H1 (cell line): Measurements from ENCODE around the gene PRG2. TPM values are rescaled to one million over a fixed set of nuclear protein-coding genes. Genes with fewer than 3 reads are reported as not detected.

Source experiments
- CTCF ChIA-PET: fragments of 300-600 bp; sonication (Branson Sonifier 250); formaldehyde crosslinking; loops from one replicate; lab custom pipeline; 2021; ENCODE audit not compliant: partially characterized antibody; lab: Charles Lee
- POLR2A ChIA-PET: fragments of 300-600 bp; sonication (Branson Sonifier 250); formaldehyde crosslinking; loops from one replicate; lab custom pipeline; 2021; ENCODE audit warnings: inconsistent platforms; ENCODE audit not compliant: partially characterized antibody; lab: Charles Lee
- DNase-seq, 2 experiments: peaks; one replicate each; pipeline versions ENCODE4 v3.0.0 to v3.0.0-alpha.2; 2010 to 2022; ENCODE audit warnings: low spot score in 2 of 2, low read depth in 1 of 2, mixed read lengths in 1 of 2
- FAIRE-seq: peaks from 2 replicates; lab custom pipeline; 2011; peaks lifted over from hg19 to GRCh38; lab: Jason Lieb, UNC
- H2AFZ ChIP-seq: 2 replicates; pipeline ENCODE4 v1.8.1; 2012; ENCODE audit warnings: low read length, inconsistent platforms
- H2AK5ac ChIP-seq: 2 replicates; pipeline ENCODE4 v1.6.1; 2013; ENCODE audit warnings: low read depth, low read length
- H2BK120ac ChIP-seq: replicated peaks from 2 replicates; pipeline ENCODE3; 2013; ENCODE audit warnings: low read depth, low read length, inconsistent platforms
- H2BK12ac ChIP-seq: 2 replicates; pipeline ENCODE4 v1.6.1; 2013; ENCODE audit warnings: low read depth, low read length
- H2BK15ac ChIP-seq: 2 replicates; pipeline ENCODE4 v1.6.1; 2013; ENCODE audit warnings: low read length
- H2BK20ac ChIP-seq: 2 replicates; pipeline ENCODE4 v1.6.1; 2013; ENCODE audit warnings: low read length
- H2BK5ac ChIP-seq: 2 replicates; pipeline ENCODE4 v1.6.1; 2013; ENCODE audit warnings: low read depth, low read length
- H3K14ac ChIP-seq: 2 replicates; pipeline ENCODE4 v1.6.1; 2013; ENCODE audit warnings: inconsistent platforms; ENCODE audit not compliant: insufficient read length
- H3K18ac ChIP-seq: 2 replicates; pipeline ENCODE4 v1.6.1; 2013; ENCODE audit warnings: low read length; ENCODE audit errors: extremely low read depth
- H3K23ac ChIP-seq: 2 replicates; pipeline ENCODE4 v1.6.1; 2013; ENCODE audit warnings: inconsistent platforms; ENCODE audit not compliant: insufficient read length
- H3K23me2 ChIP-seq: 2 replicates; pipeline ENCODE4 v1.6.1; 2013; ENCODE audit warnings: low read depth, low read length
- H3K27ac ChIP-seq: 2 replicates; pipeline ENCODE4 v1.6.1; 2011; ENCODE audit warnings: low read depth, low read length, inconsistent platforms
- H3K27me3 ChIP-seq, 4 experiments: replicated peaks in 1 of 4; 1 replicate in 1 of 4; 2 replicates in 3 of 4; pipeline versions ENCODE4 v1.6.1 to v1.8.1; 2011 to 2013; ENCODE audit warnings: low read length in 3 of 4, mild to moderate bottlenecking in 3 of 4, inconsistent platforms in 2 of 4, mixed read lengths in 2 of 4, moderate library complexity in 1 of 4; ENCODE audit not compliant: control insufficient read depth in 3 of 4, insufficient read depth in 3 of 4; ENCODE audit errors: extremely low read depth in 1 of 4
- H3K36me3 ChIP-seq, 4 experiments: 2 replicates each; pipeline versions ENCODE4 v1.6.1 to v1.8.1; 2011 to 2013; ENCODE audit warnings: mild to moderate bottlenecking in 4 of 4, low read length in 3 of 4, moderate library complexity in 2 of 4, control low read depth in 1 of 4, inconsistent platforms in 1 of 4; ENCODE audit not compliant: insufficient read depth in 4 of 4, control insufficient read depth in 2 of 4
- H3K4ac ChIP-seq: replicated peaks from 2 replicates; pipeline ENCODE3; 2013; ENCODE audit warnings: low read length, low read depth, mixed read lengths, inconsistent platforms; ENCODE audit not compliant: insufficient read length
- H3K4me1 ChIP-seq, 4 experiments: replicated peaks in 1 of 4; 1 replicate in 1 of 4; 2 replicates in 3 of 4; pipeline versions ENCODE4 v1.6.1 to v1.8.1; 2011 to 2013; ENCODE audit warnings: low read length in 3 of 4, inconsistent platforms in 2 of 4, mixed read lengths in 1 of 4; ENCODE audit not compliant: insufficient read depth in 4 of 4, control insufficient read depth in 3 of 4
- H3K4me2 ChIP-seq, 2 experiments: 2 replicates each; pipeline versions ENCODE4 v1.6.1 to v1.8.1; 2011 to 2013; ENCODE audit warnings: low read depth in 2 of 2, low read length in 2 of 2, control low read depth in 1 of 2, inconsistent platforms in 1 of 2, mild to moderate bottlenecking in 1 of 2; ENCODE audit not compliant: insufficient read depth in 1 of 2
- H3K4me3 ChIP-seq, 4 experiments: fragments of 200-600, 300-600 bp in 1 of 4; sonication (generic), shearing (Covaris generic), sonication (Bioruptor Twin) in 1 of 4; 2 replicates each; pipeline versions ENCODE4 v1.5.1 to v1.8.1; 2011 to 2016; ENCODE audit warnings: low read length in 4 of 4, low read depth in 3 of 4, control low read depth in 2 of 4, inconsistent platforms in 2 of 4, mild to moderate bottlenecking in 2 of 4, mixed read lengths in 1 of 4, moderate library complexity in 1 of 4; ENCODE audit not compliant: insufficient read depth in 2 of 4; ENCODE audit errors: extremely low read depth in 1 of 4
- H3K56ac ChIP-seq: replicated peaks from 2 replicates; pipeline ENCODE3; 2013; ENCODE audit warnings: low read depth, mild to moderate bottlenecking, mixed read lengths, low read length, inconsistent platforms; ENCODE audit not compliant: insufficient read length
- H3K79me1 ChIP-seq: 2 replicates; pipeline ENCODE4 v1.6.1; 2013; ENCODE audit warnings: low read depth, low read length, control low read depth
- H3K79me2 ChIP-seq, 2 experiments: 2 replicates each; pipeline versions ENCODE4 v1.6.1 to v1.8.1; 2012 to 2013; ENCODE audit warnings: low read length in 2 of 2, mild to moderate bottlenecking in 2 of 2, inconsistent platforms in 1 of 2; ENCODE audit not compliant: insufficient read depth in 2 of 2, control insufficient read depth in 1 of 2
- H3K9ac ChIP-seq, 4 experiments: replicated peaks in 1 of 4; 1 replicate in 1 of 4; 2 replicates in 3 of 4; pipeline versions ENCODE4 v1.6.1 to v1.8.1; 2011 to 2013; ENCODE audit warnings: low read depth in 3 of 4, low read length in 3 of 4, control low read depth in 2 of 4, mild to moderate bottlenecking in 2 of 4, moderate library complexity in 2 of 4, inconsistent platforms in 1 of 4; ENCODE audit errors: extremely low read depth in 1 of 4
- H3K9me3 ChIP-seq, 2 experiments: 2 replicates each; pipeline versions ENCODE4 v1.6.1 to v1.8.1; 2012 to 2013; ENCODE audit warnings: mild to moderate bottlenecking in 2 of 2, moderate library complexity in 2 of 2, control low read depth in 1 of 2, inconsistent platforms in 1 of 2, low read depth in 1 of 2, low read length in 1 of 2, mixed read lengths in 1 of 2; ENCODE audit not compliant: insufficient read depth in 2 of 2
- H4K20me1 ChIP-seq, 2 experiments: replicated peaks in 1 of 2; 2 replicates each; pipeline versions ENCODE3 to v1.8.1; 2011 to 2013; ENCODE audit warnings: inconsistent platforms in 2 of 2, low read length in 2 of 2, mild to moderate bottlenecking in 1 of 2; ENCODE audit not compliant: insufficient read depth in 2 of 2, control insufficient read depth in 1 of 2
- H4K5ac ChIP-seq: 2 replicates; pipeline ENCODE4 v1.6.1; 2013; ENCODE audit warnings: low read length, low read depth, mixed read lengths, inconsistent platforms; ENCODE audit not compliant: insufficient read length
- H4K8ac ChIP-seq: 2 replicates; pipeline ENCODE4 v1.8.0; 2013; ENCODE audit warnings: mild to moderate bottlenecking, moderate library complexity, low read length, inconsistent platforms; ENCODE audit not compliant: insufficient read depth; ENCODE audit errors: extremely low read depth
- H4K91ac ChIP-seq: replicated peaks from 2 replicates; pipeline ENCODE3; 2013; ENCODE audit warnings: low read length, mixed read lengths, inconsistent platforms; ENCODE audit not compliant: insufficient read length
- ATF3 ChIP-seq: IDR thresholded peaks from 2 replicates; pipeline ENCODE4 v1.6.1; 2011; ENCODE audit warnings: low read depth, mild to moderate bottlenecking, low read length; ENCODE audit not compliant: insufficient read depth
- WGBS, 2 experiments: shearing (Covaris generic) in 1 of 2; methylation state at CpG; one replicate each; pipeline versions ENCODE4 v1.1.6 to v1.1.7; 2013 to 2015; ENCODE audit warnings: low lambda C conversion rate in 2 of 2, mixed read lengths in 2 of 2, inconsistent platforms in 1 of 2, low coverage in 1 of 2, missing lambda C conversion rate in 1 of 2; ENCODE audit not compliant: insufficient replicate concordance in 2 of 2, insufficient coverage in 1 of 2, insufficient read length in 1 of 2; ENCODE audit errors: extremely low coverage in 1 of 2, missing lambda C conversion rate in 1 of 2; 5-methylcytosine and 5-hydroxymethylcytosine counted together
- polyA plus RNA-seq, 7 experiments: library from polyadenylated mRNA; depleted of rRNA in 3 of 7; stranded (reverse) in 5 of 7; unstranded in 2 of 7; fragments of >200 nt in 5 of 7; fragments of 200-250 nt in 2 of 7; gene quantifications; 1 replicate in 5 of 7; 2 replicates in 1 of 7; 4 replicates in 1 of 7; pipeline versions ENCODE4 v1.2.1 to v1.2.3, GENCODE V29; 2011 to 2013; ENCODE audit warnings: missing spikeins in 2 of 7, mixed read lengths in 2 of 7
- total RNA-seq: library from RNA; stranded (reverse); fragmentation: NEBNext Ultra II Directional; extraction: Animal tissue kit (Norgen Biotek cat#: 25700); gene quantifications from 2 replicates; pipeline ENCODE4 v1.2.1, GENCODE V29; 2021

Gene PRG2
- total and polyA plus RNA-seq, 2 of the 8 experiments (the other 6 are each of a cell fraction or from before 2014, with no cell fraction given) = 0.32 TPM; not detected in 1

DNA sequence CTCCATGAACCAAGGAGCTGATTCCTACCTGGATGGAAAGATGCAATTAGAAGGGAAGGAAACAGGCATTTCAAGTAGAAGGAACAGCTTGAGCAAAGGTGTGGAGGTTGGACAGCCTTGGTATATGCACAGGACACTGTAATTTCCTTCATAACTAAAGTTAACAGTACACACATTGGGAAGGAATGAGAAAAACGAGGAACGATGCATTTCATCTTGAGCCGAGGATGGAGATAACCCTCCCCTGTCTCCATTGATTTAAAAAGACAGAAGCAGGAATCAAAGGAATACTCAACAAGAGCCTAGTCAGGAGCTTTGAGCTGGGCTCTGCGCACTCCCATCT, 2.3 kb upstream of the PRG2 start:
- FAIRE-seq = no peak
- H3K14ac ChIP-seq = no peak overlapping the region
- H3K4me3 ChIP-seq = no peak overlapping the region
- no peak overlapping the region for H2BK120ac ChIP-seq
- H2BK12ac ChIP-seq = no peak overlapping the region
- H3K79me2 ChIP-seq = no peaks in the 10 kb centered on the region
- no peak overlapping the region for H4K5ac ChIP-seq
- H3K36me3 ChIP-seq = no peaks in the 10 kb centered on the region
- H4K20me1 ChIP-seq = no peaks in the 10 kb centered on the region
- no peaks in the 10 kb centered on the region; the same call in 1 of the 2 replicates for H3K79me1 ChIP-seq
- CTCF ChIA-PET = interaction anchor here (0.6 to 1.7 kb wide), 5 partner anchors 13 to 143 kb away, joined by 3 to 5 read pairs (median 4); no protein-coding TSS in a partner anchor
- H2BK15ac ChIP-seq = no peak overlapping the region
- no peaks in the 10 kb centered on the region for H3K9me3 ChIP-seq
- H3K23me2 ChIP-seq = no peaks in the 10 kb centered on the region
- no peak overlapping the region for H3K27ac ChIP-seq
- no peak overlapping the region for H3K9ac ChIP-seq
- 75% methylated on average over 4 of the region's 4 CpGs; no CpG with 5 or more reads in 1 of the 2 experiments for WGBS, 2 experiments
- H3K56ac ChIP-seq = no peak overlapping the region
- H2AFZ ChIP-seq = no peak overlapping the region
- H3K18ac ChIP-seq = no peak overlapping the region
- DNase-seq = no peak
- no peak overlapping the region for H3K4ac ChIP-seq
- H3K4me2 ChIP-seq = no peak overlapping the region
- POLR2A ChIA-PET = interaction anchor here (1.2 to 2.2 kb wide), 6 partner anchors 10 to 68 kb away, joined by 3 to 4 read pairs (median 4); no protein-coding TSS in a partner anchor
- no peak overlapping the region for H3K23ac ChIP-seq
- no peak overlapping the region for H4K91ac ChIP-seq
- no peak overlapping the region for H2AK5ac ChIP-seq
- H2BK5ac ChIP-seq = no peak overlapping the region
- no peaks in the 10 kb centered on the region; a peak in 1 of 7 replicates for H3K27me3 ChIP-seq
- no peak overlapping the region for H4K8ac ChIP-seq
- H3K4me1 ChIP-seq = no peaks in the 10 kb centered on the region
- H2BK20ac ChIP-seq = no peak overlapping the region
- no peak for TF ChIP-seq ATF3
